HG03342 (cell line): ENCODE results near the gene MAGI2.
"Not testable (repeated sequence)": the region's sequence is repeated elsewhere in the genome, so short reads cannot be mapped to it uniquely, and the experiment has no call there.

ENCODE experiments used
- ATAC-seq: cut with Tn5 transposase; IDR thresholded peaks from one replicate; pipeline ENCODE4 v1.9.1; 2021; ENCODE audit warnings: mild to moderate bottlenecking, moderate library complexity; ENCODE audit not compliant: unreplicated experiment

The MAGI2 gene

GRCh38 chr7:79452032-79452494, 1.4 kb downstream of the MAGI2 start:
- no peak for ATAC-seq

DNA sequence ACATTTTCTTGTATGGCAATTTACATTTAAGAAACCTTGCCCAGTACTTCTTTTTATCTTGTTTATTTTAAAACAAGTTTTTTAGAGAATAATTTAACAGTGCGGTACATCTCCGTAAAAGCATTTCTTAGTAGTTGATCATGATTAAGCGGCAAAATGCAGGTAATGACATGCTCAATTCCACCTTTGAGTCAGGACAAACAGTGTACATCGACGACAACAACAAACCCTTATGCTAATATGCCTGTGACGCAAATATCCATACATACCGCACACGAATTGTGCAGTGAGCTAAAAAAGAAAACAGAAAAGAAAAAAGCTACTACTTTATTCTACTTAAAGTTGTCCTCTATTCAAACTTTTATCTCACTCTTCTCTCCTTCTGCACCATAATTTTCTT, 1.9 kb downstream of the MAGI2 start:
- ATAC-seq, result no peak

DNA sequence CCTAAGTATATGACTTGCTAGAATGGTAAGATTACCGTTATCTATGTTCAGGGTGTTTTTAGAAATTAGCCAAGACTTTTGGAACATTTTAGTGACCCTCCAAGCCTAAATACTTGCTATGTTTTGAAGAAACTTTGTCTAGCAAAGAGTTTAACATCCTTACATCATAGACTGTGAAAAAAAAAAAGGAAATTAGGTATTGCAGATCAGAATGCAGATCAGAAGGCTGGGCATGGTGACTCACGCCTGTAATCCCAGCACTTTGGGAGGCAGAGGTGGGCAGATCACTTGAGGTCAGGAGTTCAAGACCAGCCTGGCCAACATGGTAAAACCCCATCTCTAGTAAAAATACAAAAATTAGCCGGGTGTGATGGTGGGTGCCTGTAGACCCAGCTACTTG, 10.7 kb downstream of the MAGI2 start:
- not testable (repeated sequence) for ATAC-seq

- ATAC-seq, result no peak
These were observed 17.1 kb downstream of the MAGI2 start for GRCh38 chr7:79436378-79436777.

DNA sequence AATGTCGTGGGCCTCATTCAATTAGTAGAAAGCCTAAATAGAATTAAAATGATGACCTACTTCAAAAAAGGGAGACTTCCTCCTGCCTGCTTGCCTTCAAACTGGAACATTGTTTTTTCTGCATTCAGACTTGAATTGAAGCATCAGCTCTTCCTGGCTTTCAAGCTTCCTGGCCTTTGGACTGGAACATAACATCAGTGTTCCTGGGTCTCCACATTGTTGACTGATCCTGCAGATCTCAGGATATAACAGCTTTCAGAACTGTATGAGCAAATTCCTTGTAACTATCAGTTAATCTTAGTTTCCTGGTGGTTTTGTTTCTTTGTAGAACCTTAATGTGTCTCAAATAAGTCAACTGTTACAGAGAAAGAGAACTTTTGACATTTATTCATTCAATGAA, 18.6 kb downstream of the MAGI2 start:
- no peak for ATAC-seq

GRCh38 chr7:79434098-79434497, 19.4 kb downstream of the MAGI2 start:
- ATAC-seq, result no peak

GRCh38 chr7:79430391-79430790, 23.1 kb downstream of the MAGI2 start:
- ATAC-seq, result no peak

GRCh38 chr7:79425665-79426064, 27.8 kb downstream of the MAGI2 start:
- ATAC-seq, result no peak

DNA sequence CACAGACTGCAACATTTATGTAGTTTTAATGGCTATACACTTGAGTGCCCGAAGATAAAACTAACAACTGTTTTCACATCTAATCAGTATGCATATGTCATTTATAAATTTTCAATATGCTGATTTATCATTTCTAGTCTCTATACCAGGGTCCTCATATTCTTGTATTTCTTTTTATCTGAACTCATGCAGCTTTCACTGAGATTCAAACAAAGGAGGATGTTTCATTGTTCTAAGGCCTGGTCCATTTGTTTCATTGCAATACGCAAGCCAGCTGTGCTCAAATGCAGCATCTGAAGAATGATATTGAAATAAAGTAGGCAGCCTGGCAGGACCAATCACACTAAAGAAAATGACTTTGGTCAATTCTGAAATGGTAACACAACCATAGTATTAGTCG, 31.7 kb downstream of the MAGI2 start:
- ATAC-seq, result no peak

GRCh38 chr7:79420464-79420863, 33.0 kb downstream of the MAGI2 start:
- no peak for ATAC-seq

- ATAC-seq, result no peak
These were observed 38.6 kb downstream of the MAGI2 start for GRCh38 chr7:79414910-79415309.

- no peak for ATAC-seq
These were observed 40.6 kb downstream of the MAGI2 start for GRCh38 chr7:79412915-79413314.

- ATAC-seq, result no peak
These were observed 41.0 kb downstream of the MAGI2 start for GRCh38 chr7:79412438-79412837.

GRCh38 chr7:79410345-79410744, 43.1 kb downstream of the MAGI2 start:
- no peak for ATAC-seq

GRCh38 chr7:79407351-79407750, 46.1 kb downstream of the MAGI2 start:
- ATAC-seq, result no peak

DNA sequence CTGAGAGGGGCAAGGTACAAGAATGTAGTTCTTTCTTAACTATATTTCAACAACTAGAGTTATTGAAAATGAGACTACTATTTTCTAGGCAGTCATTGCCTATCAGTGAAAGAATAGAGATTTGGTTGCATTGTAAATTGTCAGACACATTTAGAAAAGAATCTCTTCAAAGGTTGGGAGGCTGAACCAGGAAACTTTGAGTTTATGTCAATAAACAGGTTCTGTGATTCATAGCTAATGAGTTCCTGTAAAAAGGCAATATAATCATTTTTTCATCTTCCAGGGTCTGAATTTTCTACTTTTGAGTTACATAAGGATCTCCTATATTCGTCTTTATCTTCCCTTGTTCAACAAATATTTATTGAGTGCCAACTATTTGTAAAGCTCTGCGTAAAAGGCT, 47.1 kb downstream of the MAGI2 start:
- ATAC-seq, result no peak

GRCh38 chr7:79405368-79405767, 48.1 kb downstream of the MAGI2 start:
- ATAC-seq, result no peak

GRCh38 chr7:79403879-79404278, 49.6 kb downstream of the MAGI2 start:
- no peak for ATAC-seq

GRCh38 chr7:79403451-79403850, 50.0 kb downstream of the MAGI2 start:
- no peak for ATAC-seq

DNA sequence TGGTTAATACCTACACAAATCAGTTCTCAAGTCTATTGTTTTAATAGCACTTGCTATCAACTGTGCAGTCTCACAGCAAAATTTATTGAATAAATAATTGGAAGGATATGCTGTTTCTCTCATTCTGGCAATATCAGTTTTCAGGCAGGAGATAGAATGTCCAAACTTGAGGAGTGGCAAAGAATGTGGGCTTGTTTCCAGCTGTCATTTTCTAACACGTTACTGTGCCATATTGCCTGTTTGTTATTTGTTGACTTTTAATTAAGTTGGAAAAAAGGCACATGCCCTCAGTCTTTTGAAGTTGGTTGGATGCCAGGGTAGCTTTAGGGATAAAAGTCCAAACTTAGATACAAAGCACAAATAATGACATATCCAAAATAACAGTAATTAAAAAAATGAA, 52.2 kb downstream of the MAGI2 start:
- ATAC-seq, result no peak

- ATAC-seq, result no peak
These were observed 53.2 kb downstream of the MAGI2 start for GRCh38 chr7:79400222-79400621.

DNA sequence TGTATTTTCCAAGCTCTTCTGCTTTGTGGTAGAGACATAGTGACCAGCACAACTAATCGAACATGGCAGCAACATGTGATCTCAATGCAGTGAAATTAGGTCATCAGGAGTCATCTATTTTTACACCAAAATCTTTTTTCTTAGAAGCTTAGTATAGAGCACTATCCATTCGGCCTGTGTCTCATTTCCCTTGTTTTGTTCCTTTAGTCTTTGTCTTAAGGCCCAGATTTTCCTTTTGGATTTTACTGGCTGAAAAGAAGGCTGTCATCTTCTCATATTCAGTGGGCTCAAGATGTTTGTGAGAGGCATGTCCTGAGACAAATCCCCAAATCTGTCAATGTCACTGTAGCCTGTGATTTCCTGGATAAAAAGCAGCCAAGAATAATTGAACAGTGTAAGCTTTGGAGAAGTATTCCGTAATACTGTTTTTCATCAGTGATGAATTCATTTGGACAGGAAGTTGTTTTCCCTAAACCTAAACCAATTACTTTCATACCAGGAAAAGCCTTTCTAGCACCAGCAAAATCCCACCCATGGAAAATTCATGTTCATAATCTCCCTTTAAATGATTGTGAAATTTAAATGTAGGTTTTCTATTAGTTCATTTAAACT, 55.2 kb downstream of the MAGI2 start:
- ATAC-seq, result no peak

GRCh38 chr7:79386688-79387422, 66.6 kb downstream of the MAGI2 start:
- ATAC-seq, result no peak
